Activated CD4-positive, alpha-beta memory T cell treated with anti-CD3 and anti-CD28 coated beads for 36 hours (primary cell): ENCODE data around the gene TIMM17A. TPM values are rescaled to one million over a fixed set of nuclear protein-coding genes. Genes with fewer than 3 reads are reported as not detected.
"Not testable (repeated sequence)": the region's sequence is repeated elsewhere in the genome, so short reads cannot be mapped to it uniquely, and the experiment has no call there.

ENCODE experiments used
- CTCF ChIA-PET: fragments of 350-600 bp; sonication (Branson Sonifier 250); formaldehyde crosslinking; loops from one replicate; lab custom pipeline; 2021; ENCODE audit warnings: antibody characterized with exemption, inconsistent platforms; lab: Charles Lee
- POLR2A ChIA-PET: fragments of 350-600 bp; sonication (Branson Sonifier 250); formaldehyde crosslinking; loops from one replicate; lab custom pipeline; 2021; ENCODE audit warnings: antibody characterized with exemption; lab: Charles Lee
- DNase-seq: peaks from one replicate; pipeline ENCODE4 v3.0.0-alpha.2; 2020
- H3K27ac Mint-ChIP-seq: one replicate; pipeline ENCODE4 v1.8.0; 2021; ENCODE audit warnings: mixed read lengths
- H3K27me3 Mint-ChIP-seq: one replicate; pipeline ENCODE4 v1.8.0; 2021; ENCODE audit warnings: mixed read lengths
- H3K36me3 Mint-ChIP-seq: one replicate; pipeline ENCODE4 v1.8.0; 2021; ENCODE audit warnings: mixed read lengths
- H3K4me1 Mint-ChIP-seq: one replicate; pipeline ENCODE4 v1.8.0; 2021; ENCODE audit warnings: low read depth, mixed read lengths
- H3K4me3 Mint-ChIP-seq: one replicate; pipeline ENCODE4 v1.8.0; 2021; ENCODE audit warnings: mild to moderate bottlenecking, mixed read lengths
- H3K9me3 Mint-ChIP-seq: one replicate; pipeline ENCODE4 v1.8.0; 2021; ENCODE audit warnings: mixed read lengths
- intact Hi-C: fragments of 100-400 bp; cut with micrococcal nuclease; formaldehyde crosslinking; loops from one replicate; pipeline ENCODE4 v1.15.1; 2023
- total RNA-seq, 2 experiments: library from RNA; stranded (reverse); gene quantifications; one replicate each; pipeline ENCODE4 v1.2.3, GENCODE V29; 2021

Gene TIMM17A
- total RNA-seq, 2 experiments from 2014 or later: 66.5 to 67.2 TPM

- H3K4me3 Mint-ChIP-seq, DNase-seq, H3K27me3 Mint-ChIP-seq, intact Hi-C loops, POLR2A ChIA-PET, H3K9me3 Mint-ChIP-seq, H3K27ac Mint-ChIP-seq, H3K4me1 Mint-ChIP-seq: not testable (repeated sequence)
- CTCF ChIA-PET: interaction anchor here (0.9 to 4.9 kb wide), 4 partner anchors 10 to 67 kb away, joined by 3 to 25 read pairs (median 10); no protein-coding TSS in a partner anchor
- H3K36me3 Mint-ChIP-seq: peaks cover 46% of the 10 kb centered on the region
Observed at GRCh38 chr1:201962382-201962781, 7.1 kb downstream of the TIMM17A start.

GRCh38 chr1:201964261-201964660 is 9.0 kb downstream of the TIMM17A start:
- Mint-ChIP-seq H3K27me3 (no peaks in the 10 kb centered on the region), H3K36me3 (peaks cover 40% of the 10 kb centered on the region), H3K27ac (no peak overlapping the region), H3K4me1 (peaks cover 2% of the 10 kb centered on the region), H3K9me3 (no peaks in the 10 kb centered on the region), H3K4me3 (no peak overlapping the region)
- CTCF ChIA-PET: interaction anchor here (1.2 to 4.9 kb wide), 4 partner anchors 8 to 191 kb away, joined by 3 to 25 read pairs (median 8); no protein-coding TSS in a partner anchor
- POLR2A ChIA-PET: interaction anchor here (3.4 kb wide), 1 partner anchor 8 kb away, joined by 10 read pairs; the partner anchor contains the start of gene TIMM17A
- no peak for DNase-seq
- intact Hi-C loops: no loop called here

GRCh38 chr1:201966171-201966570 is 10.9 kb downstream of the TIMM17A start:
- Mint-ChIP-seq H3K36me3 (peaks cover 46% of the 10 kb centered on the region), H3K4me3 (no peak overlapping the region)
- POLR2A ChIA-PET: interaction anchor here (3.4 kb wide), 1 partner anchor 10 kb away, joined by 10 read pairs; the partner anchor contains the start of gene TIMM17A

GRCh38 chr1:201968202-201968925 is 13.1 kb downstream of the TIMM17A start:
- Mint-ChIP-seq H3K9me3 (no peaks in the 10 kb centered on the region), H3K4me3 (no peak overlapping the region), H3K27me3 (no peaks in the 10 kb centered on the region), H3K27ac (no peak overlapping the region), H3K4me1 (no peaks in the 10 kb centered on the region), H3K36me3 (peaks cover 36% of the 10 kb centered on the region)
- ChIA-PET POLR2A (no interaction called here), CTCF (interaction anchor here (0.7 to 1.4 kb wide), 5 partner anchors 13 to 91 kb away, joined by 3 to 4 read pairs (median 3); partner anchors contain the start of genes RNPEP and TIMM17A)
- no peak for DNase-seq
- intact Hi-C loops: no loop called here

More at GRCh38 chr1:201966171-201966570, 10.9 kb downstream of the TIMM17A start:
- DNase-seq: no peak
- Mint-ChIP-seq H3K9me3 (no peaks in the 10 kb centered on the region), H3K27me3 (no peaks in the 10 kb centered on the region), H3K4me1 (peaks cover 2% of the 10 kb centered on the region), H3K27ac (no peak overlapping the region)
- intact Hi-C loops: no loop called here
- CTCF ChIA-PET: interaction anchor here (1.3 to 4.9 kb wide), 2 partner anchors 33 to 71 kb away, joined by 3 to 25 read pairs; no protein-coding TSS in a partner anchor

GRCh38 chr1:201970334-201971159 is 15.2 kb downstream of the TIMM17A start:
- Mint-ChIP-seq H3K9me3 (no peaks in the 10 kb centered on the region), H3K36me3 (peaks cover 29% of the 10 kb centered on the region), H3K4me1 (no peaks in the 10 kb centered on the region), H3K4me3 (no peak overlapping the region), H3K27ac (no peak overlapping the region), H3K27me3 (no peaks in the 10 kb centered on the region)
- ChIA-PET POLR2A (no interaction called here), CTCF (interaction anchor here (1.3 to 5.0 kb wide), 3 partner anchors 8 to 75 kb away, joined by 5 to 118 read pairs (median 13); no protein-coding TSS in a partner anchor)
- DNase-seq: no peak
- intact Hi-C loops: no loop called here

- peaks cover 23% of the 10 kb centered on the region for H3K4me1 Mint-ChIP-seq
- H3K36me3 Mint-ChIP-seq: peaks cover 3% of the 10 kb centered on the region
- intact Hi-C loops: loop anchor here (5.0 kb wide), 1 partner anchor 155 kb away; the partner anchor contains the start of gene IPO9
- no peaks in the 10 kb centered on the region for H3K27me3 Mint-ChIP-seq
- peak overlapping the region; percentile 3 for H3K27ac Mint-ChIP-seq
- CTCF ChIA-PET: interaction anchor here (1.2 to 5.4 kb wide), 5 partner anchors 11 to 154 kb away, joined by 3 to 38 read pairs (median 9); no protein-coding TSS in a partner anchor
- peak overlapping the region; percentile 90 for H3K4me3 Mint-ChIP-seq
- peak; percentile 79 for DNase-seq
- H3K9me3 Mint-ChIP-seq: no peaks in the 10 kb centered on the region
- POLR2A ChIA-PET: interaction anchor here (1.2 to 1.6 kb wide), 2 partner anchors 27 to 178 kb away, joined by 3 to 8 read pairs; partner anchors contain the start of genes PTPN7 and TIMM17A
Observed at GRCh38 chr1:201982082-201982622, 26.8 kb downstream of the TIMM17A start.

GRCh38 chr1:201982623-201983379 is 27.5 kb downstream of the TIMM17A start, which contains the start of gene RNPEP:
TSS of gene RNPEP (plus strand) at chr1:201982648. CDS start at chr1:201982667, 19 bp downstream.
- Mint-ChIP-seq H3K36me3 (peaks cover 3% of the 10 kb centered on the region), H3K4me3 (peak within 1 kb of the TSS; percentile 93), H3K9me3 (no peaks in the 10 kb centered on the region), H3K27ac (peak within 1 kb of the TSS; percentile 73), H3K27me3 (no peaks in the 10 kb centered on the region), H3K4me1 (peaks cover 23% of the 10 kb centered on the region)
- ChIA-PET POLR2A (interaction anchor here (1.2 to 1.6 kb wide), 3 partner anchors 28 to 178 kb away, joined by 3 to 8 read pairs (median 4); partner anchors contain the start of genes PTPN7 and TIMM17A), CTCF (interaction anchor here (1.2 to 5.4 kb wide), 5 partner anchors 11 to 153 kb away, joined by 3 to 38 read pairs (median 9); no protein-coding TSS in a partner anchor)
- intact Hi-C loops: loop anchor here (1.0 to 5.0 kb wide), 2 partner anchors 28 to 156 kb away; partner anchors contain the start of genes IPO9 and TIMM17A
- peak; percentile 67 for DNase-seq

GRCh38 chr1:201983380-201983805 is 28.1 kb downstream of the TIMM17A start:
- H3K36me3 Mint-ChIP-seq: peaks cover 3% of the 10 kb centered on the region
- intact Hi-C loops: loop anchor here (1.0 to 5.0 kb wide), 2 partner anchors 28 to 156 kb away; partner anchors contain the start of genes IPO9 and TIMM17A
- peak overlapping the region; percentile 73 for H3K27ac Mint-ChIP-seq
- H3K27me3 Mint-ChIP-seq: no peaks in the 10 kb centered on the region
- no peaks in the 10 kb centered on the region for H3K9me3 Mint-ChIP-seq
- ChIA-PET CTCF (interaction anchor here (4.9 to 5.4 kb wide), 2 partner anchors 17 to 88 kb away, joined by 20 to 38 read pairs; no protein-coding TSS in a partner anchor), POLR2A (interaction anchor here (1.2 to 1.6 kb wide), 2 partner anchors 28 to 148 kb away, joined by 4 to 8 read pairs; partner anchors contain the start of gene TIMM17A)
- peaks cover 23% of the 10 kb centered on the region for H3K4me1 Mint-ChIP-seq
- H3K4me3 Mint-ChIP-seq: peak overlapping the region; percentile 93
- DNase-seq: no peak

GRCh38 chr1:201984446-201984845 is 29.1 kb downstream of the TIMM17A start:
- no peaks in the 10 kb centered on the region for H3K9me3 Mint-ChIP-seq
- intact Hi-C loops: loop anchor here (5.0 kb wide), 1 partner anchor 157 kb away; the partner anchor contains the start of gene IPO9
- CTCF ChIA-PET: interaction anchor here (0.6 to 5.4 kb wide), 5 partner anchors 11 to 108 kb away, joined by 3 to 20 read pairs (median 4); no protein-coding TSS in a partner anchor
- H3K27me3 Mint-ChIP-seq: no peaks in the 10 kb centered on the region
- H3K4me1 Mint-ChIP-seq: peaks cover 23% of the 10 kb centered on the region
- no peak for DNase-seq
- peaks cover 6% of the 10 kb centered on the region for H3K36me3 Mint-ChIP-seq
- H3K27ac Mint-ChIP-seq: no peak overlapping the region
- H3K4me3 Mint-ChIP-seq: no peak overlapping the region
- POLR2A ChIA-PET: no interaction called here

GRCh38 chr1:201985355-201985754 is 30.1 kb downstream of the TIMM17A start:
- CTCF ChIA-PET: interaction anchor here (0.7 to 5.4 kb wide), 6 partner anchors 12 to 136 kb away, joined by 3 to 20 read pairs (median 4); no protein-coding TSS in a partner anchor
- intact Hi-C loops: no loop called here
- peaks cover 23% of the 10 kb centered on the region for H3K4me1 Mint-ChIP-seq
- H3K27me3 Mint-ChIP-seq: no peaks in the 10 kb centered on the region
- no peak overlapping the region for H3K4me3 Mint-ChIP-seq
- POLR2A ChIA-PET: no interaction called here
- no peaks in the 10 kb centered on the region for H3K9me3 Mint-ChIP-seq
- peaks cover 7% of the 10 kb centered on the region for H3K36me3 Mint-ChIP-seq
- H3K27ac Mint-ChIP-seq: no peak overlapping the region
- DNase-seq: no peak
